Breast epithelium (tissue), 3 donors: ENCODE data around the gene NCKAP5L.

Experiments
- POLR2AphosphoS5 ChIP-seq, 3 donors: sonication (generic); formaldehyde crosslinking; IDR thresholded peaks; one replicate each; pipeline ENCODE4 v1.6.1; 2017; ENCODE audit warnings: antibody characterized with exemption in 3 of 3
- TF ChIP-seq, protein P1 (sequence below), 3 donors: fragments of 450-650 bp; IDR thresholded peaks; one replicate each; pipeline ENCODE4 v1.5.1; 2016 to 2017; ENCODE audit warnings: antibody characterized with exemption in 3 of 3, mild to moderate bottlenecking in 3 of 3, moderate library complexity in 3 of 3

GRCh38 chr12:49798934-49799333, 29.3 kb downstream of the NCKAP5L start:
- TF ChIP-seq, protein P1, sequence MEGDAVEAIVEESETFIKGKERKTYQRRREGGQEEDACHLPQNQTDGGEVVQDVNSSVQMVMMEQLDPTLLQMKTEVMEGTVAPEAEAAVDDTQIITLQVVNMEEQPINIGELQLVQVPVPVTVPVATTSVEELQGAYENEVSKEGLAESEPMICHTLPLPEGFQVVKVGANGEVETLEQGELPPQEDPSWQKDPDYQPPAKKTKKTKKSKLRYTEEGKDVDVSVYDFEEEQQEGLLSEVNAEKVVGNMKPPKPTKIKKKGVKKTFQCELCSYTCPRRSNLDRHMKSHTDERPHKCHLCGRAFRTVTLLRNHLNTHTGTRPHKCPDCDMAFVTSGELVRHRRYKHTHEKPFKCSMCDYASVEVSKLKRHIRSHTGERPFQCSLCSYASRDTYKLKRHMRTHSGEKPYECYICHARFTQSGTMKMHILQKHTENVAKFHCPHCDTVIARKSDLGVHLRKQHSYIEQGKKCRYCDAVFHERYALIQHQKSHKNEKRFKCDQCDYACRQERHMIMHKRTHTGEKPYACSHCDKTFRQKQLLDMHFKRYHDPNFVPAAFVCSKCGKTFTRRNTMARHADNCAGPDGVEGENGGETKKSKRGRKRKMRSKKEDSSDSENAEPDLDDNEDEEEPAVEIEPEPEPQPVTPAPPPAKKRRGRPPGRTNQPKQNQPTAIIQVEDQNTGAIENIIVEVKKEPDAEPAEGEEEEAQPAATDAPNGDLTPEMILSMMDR (IDR thresholded peaks at IDR 0.05), result no peak
- TF ChIP-seq POLR2AphosphoS5 (IDR thresholded peaks at IDR 0.05), result no peak
